Liver (tissue), 9 donors: ENCODE results near the gene SPATA4. TPM values are rescaled to one million over a fixed set of nuclear protein-coding genes. Genes with fewer than 3 reads are reported as not detected.

Experiments
- DNase-seq: peaks from one replicate; pipeline ENCODE4 v3.0.0-alpha.2; 2017; ENCODE audit warnings: low spot score
- H3K27ac ChIP-seq, 2 donors: one replicate each; pipeline ENCODE4 v1.7.0; 2013; ENCODE audit warnings: inconsistent platforms in 2 of 2, low read length in 2 of 2, control low read depth in 1 of 2, low read depth in 1 of 2, mild to moderate bottlenecking in 1 of 2
- H3K27me3 ChIP-seq, 4 donors: one replicate each; pipeline versions ENCODE4 v1.6.1 to v1.7.0; 2013; ENCODE audit warnings: low read length in 3 of 4, inconsistent platforms in 1 of 4, mild to moderate bottlenecking in 1 of 4, moderate library complexity in 1 of 4; ENCODE audit not compliant: control insufficient read depth in 4 of 4, insufficient read depth in 4 of 4
- H3K36me3 ChIP-seq, 4 donors: one replicate each; pipeline versions ENCODE4 v1.6.1 to v1.7.0; 2013; ENCODE audit warnings: low read length in 3 of 4, mild to moderate bottlenecking in 3 of 4, low read depth in 1 of 4, moderate library complexity in 1 of 4; ENCODE audit not compliant: control insufficient read depth in 4 of 4, insufficient read depth in 3 of 4
- H3K4me1 ChIP-seq, 4 donors: one replicate each; pipeline versions ENCODE4 v1.6.1 to v1.7.0; 2013; ENCODE audit warnings: low read length in 3 of 4, mild to moderate bottlenecking in 3 of 4, moderate library complexity in 1 of 4; ENCODE audit not compliant: control insufficient read depth in 4 of 4, insufficient read depth in 4 of 4
- H3K4me3 ChIP-seq, 3 donors: one replicate each; pipeline versions ENCODE4 v1.6.1 to v1.7.0; 2013; ENCODE audit warnings: low read length in 3 of 3, control low read depth in 1 of 3, low read depth in 1 of 3, mild to moderate bottlenecking in 1 of 3
- H3K9ac ChIP-seq, 2 donors: one replicate each; pipeline ENCODE4 v1.7.0; 2013; ENCODE audit warnings: low read length in 2 of 2, mild to moderate bottlenecking in 2 of 2, moderate library complexity in 2 of 2, control low read depth in 1 of 2, low read depth in 1 of 2
- H3K9me3 ChIP-seq, 4 donors: one replicate each; pipeline versions ENCODE4 v1.6.1 to v1.7.0; 2013; ENCODE audit warnings: low read length in 3 of 4; ENCODE audit not compliant: control insufficient read depth in 4 of 4
- EGR1 ChIP-seq, 2 donors: IDR thresholded peaks; 2 replicates each; pipeline ENCODE4 v1.6.1; 2016 to 2018; ENCODE audit warnings: antibody characterized with exemption in 2 of 2, low read depth in 2 of 2
- FOXA1 ChIP-seq: IDR thresholded peaks from 2 replicates; pipeline ENCODE4 v1.6.1; 2016; ENCODE audit warnings: antibody characterized with exemption
- FOXA2 ChIP-seq: IDR thresholded peaks from 2 replicates; pipeline ENCODE4 v1.6.1; 2016; ENCODE audit warnings: antibody characterized with exemption
- GABPA ChIP-seq, 2 donors: IDR thresholded peaks in 1 of 2; conservative IDR thresholded peaks in 1 of 2; 2 replicates each; pipeline ENCODE4 v1.6.1; 2016; ENCODE audit warnings: antibody characterized with exemption in 2 of 2, mild to moderate bottlenecking in 1 of 2, moderate library complexity in 1 of 2
- HNF4A ChIP-seq, 2 donors: conservative IDR thresholded peaks; 2 replicates each; pipeline ENCODE4 v1.6.1; 2016; ENCODE audit warnings: antibody characterized with exemption in 2 of 2, mild to moderate bottlenecking in 2 of 2
- HNF4G ChIP-seq: IDR thresholded peaks from 2 replicates; pipeline ENCODE4 v1.6.1; 2016; ENCODE audit warnings: antibody characterized with exemption
- JUND ChIP-seq, 2 donors: IDR thresholded peaks; 2 replicates each; pipeline ENCODE4 v1.6.1; 2016; ENCODE audit warnings: antibody characterized with exemption in 2 of 2
- NR2F2 ChIP-seq: IDR thresholded peaks from 2 replicates; pipeline ENCODE4 v1.6.1; 2016; ENCODE audit warnings: antibody characterized with exemption
- RAD21 ChIP-seq, 2 donors: IDR thresholded peaks; 2 replicates each; pipeline ENCODE4 v1.6.1; 2016; ENCODE audit warnings: antibody characterized with exemption in 2 of 2, mild to moderate bottlenecking in 2 of 2
- RXRA ChIP-seq, 2 donors: IDR thresholded peaks; 2 replicates each; pipeline ENCODE4 v1.6.1; 2017 to 2018; ENCODE audit warnings: antibody characterized with exemption in 2 of 2, mild to moderate bottlenecking in 1 of 2
- SP1 ChIP-seq: IDR thresholded peaks from 2 replicates; pipeline ENCODE4 v1.6.1; 2018; ENCODE audit warnings: antibody characterized with exemption, mild to moderate bottlenecking
- TAF1 ChIP-seq: conservative IDR thresholded peaks from 2 replicates; pipeline ENCODE4 v1.6.1; 2016; ENCODE audit warnings: antibody characterized with exemption, mild to moderate bottlenecking
- YY1 ChIP-seq: IDR thresholded peaks from 2 replicates; pipeline ENCODE4 v1.6.1; 2016; ENCODE audit warnings: antibody characterized with exemption, mild to moderate bottlenecking
- whole genome bisulfite sequencing: extraction: QIAGEN DNeasy Blood & Tissue Kit; methylation state at CpG from one replicate; pipeline ENCODE4 v1.1.7; 2013; 5-methylcytosine and 5-hydroxymethylcytosine counted together
- polyA plus RNA-seq, 2 donors: library from polyadenylated mRNA; stranded (reverse) in 1 of 2; unstranded in 1 of 2; fragments of 200-250 nt in 1 of 2; fragments of >200 nt in 1 of 2; fragmentation: Nextera tagmentation in 1 of 2; extraction: Ambion mirVana in 1 of 2; gene quantifications; one replicate each; pipeline versions ENCODE4 v1.2.1 to v1.2.3, GENCODE V29; 2013 to 2015
- total RNA-seq, 2 donors: library from RNA; depleted of rRNA; stranded (reverse); fragments of >200 nt; gene quantifications; one replicate each; pipeline ENCODE4 v1.2.3, GENCODE V29; 2014
- TF ChIP-seq, protein P1 (sequence below): fragments of 150-350 bp; IDR thresholded peaks from 2 replicates; pipeline ENCODE4 v1.5.1; 2017; ENCODE audit warnings: improper control_type of control experiment, low read depth, low read length; ENCODE audit not compliant: missing input control
- TF ChIP-seq, protein P2 (sequence below): IDR thresholded peaks from 2 replicates; pipeline ENCODE4 v1.6.1; 2016; ENCODE audit warnings: antibody characterized with exemption, mild to moderate bottlenecking
- TF ChIP-seq, protein P3 (sequence below): IDR thresholded peaks from 2 replicates; pipeline ENCODE4 v1.6.1; 2016; ENCODE audit warnings: antibody characterized with exemption
- TF ChIP-seq, protein P4 (sequence below): IDR thresholded peaks from 2 replicates; pipeline ENCODE4 v1.6.1; 2016; ENCODE audit warnings: antibody characterized with exemption
- TF ChIP-seq, protein P5 (sequence below): IDR thresholded peaks from 2 replicates; pipeline ENCODE4 v1.6.1; 2016; ENCODE audit warnings: antibody characterized with exemption
- donor health status: healthy.
- donor health status: healthy.
- donor health status: healthy.
- donor health status: healthy.
- donor health status: healthy.

SPATA4 gene
- total and polyA plus RNA-seq, 4 donors = 0.14 TPM; not detected in 3

GRCh38 chr4:176229645-176230044 is 34.3 kb upstream of the SPATA4 start (continued):
- TF ChIP-seq, protein P1, sequence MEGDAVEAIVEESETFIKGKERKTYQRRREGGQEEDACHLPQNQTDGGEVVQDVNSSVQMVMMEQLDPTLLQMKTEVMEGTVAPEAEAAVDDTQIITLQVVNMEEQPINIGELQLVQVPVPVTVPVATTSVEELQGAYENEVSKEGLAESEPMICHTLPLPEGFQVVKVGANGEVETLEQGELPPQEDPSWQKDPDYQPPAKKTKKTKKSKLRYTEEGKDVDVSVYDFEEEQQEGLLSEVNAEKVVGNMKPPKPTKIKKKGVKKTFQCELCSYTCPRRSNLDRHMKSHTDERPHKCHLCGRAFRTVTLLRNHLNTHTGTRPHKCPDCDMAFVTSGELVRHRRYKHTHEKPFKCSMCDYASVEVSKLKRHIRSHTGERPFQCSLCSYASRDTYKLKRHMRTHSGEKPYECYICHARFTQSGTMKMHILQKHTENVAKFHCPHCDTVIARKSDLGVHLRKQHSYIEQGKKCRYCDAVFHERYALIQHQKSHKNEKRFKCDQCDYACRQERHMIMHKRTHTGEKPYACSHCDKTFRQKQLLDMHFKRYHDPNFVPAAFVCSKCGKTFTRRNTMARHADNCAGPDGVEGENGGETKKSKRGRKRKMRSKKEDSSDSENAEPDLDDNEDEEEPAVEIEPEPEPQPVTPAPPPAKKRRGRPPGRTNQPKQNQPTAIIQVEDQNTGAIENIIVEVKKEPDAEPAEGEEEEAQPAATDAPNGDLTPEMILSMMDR = no peak

DNA sequence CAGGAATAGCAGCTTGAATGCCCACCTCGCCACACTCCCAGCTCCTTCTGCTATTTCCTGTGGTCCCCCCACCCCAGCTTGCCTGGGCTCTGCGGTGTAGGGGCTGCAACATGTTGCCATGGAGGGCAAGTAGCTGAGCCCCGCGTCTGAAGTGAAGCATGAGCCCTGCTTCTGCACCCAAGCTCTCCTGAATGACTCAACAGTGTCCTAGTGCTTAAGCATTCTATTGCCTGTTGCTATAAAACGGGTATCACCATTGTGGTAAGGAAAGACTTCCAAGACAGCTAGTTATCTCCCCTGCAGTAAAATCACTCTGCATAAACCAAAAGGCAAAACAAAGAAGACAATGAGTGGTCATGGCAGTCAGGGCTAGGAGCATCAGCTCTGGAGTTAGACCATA is 31.4 kb upstream of the SPATA4 start:
- no peak overlapping the region for H3K27ac ChIP-seq
- H3K36me3 ChIP-seq = no peaks in the 10 kb centered on the region
- DNase-seq = no peak
- H3K9ac ChIP-seq = no peak overlapping the region
- no peak overlapping the region for H3K4me3 ChIP-seq
- no peaks in the 10 kb centered on the region for H3K4me1 ChIP-seq
- TF ChIP-seq EGR1 (IDR thresholded peaks at IDR 0.05; ENCODE audit: low read depth in 2 of 2) (no peak), YY1 (no peak), RAD21 (IDR thresholded peaks at IDR 0.05) (no peak), HNF4G (no peak), GABPA (IDR thresholded peaks at IDR 0.05 in 1 of 2, conservative IDR thresholded peaks at IDR 0.05 in 1 of 2) (no peak), NR2F2 (no peak), RXRA (IDR thresholded peaks at IDR 0.05) (no peak), HNF4A (conservative IDR thresholded peaks at IDR 0.05) (no peak), SP1 (no peak), JUND (IDR thresholded peaks at IDR 0.05) (no peak), FOXA1 (no peak), TAF1 (no peak), FOXA2 (no peak)
- TF ChIP-seq, protein P2, sequence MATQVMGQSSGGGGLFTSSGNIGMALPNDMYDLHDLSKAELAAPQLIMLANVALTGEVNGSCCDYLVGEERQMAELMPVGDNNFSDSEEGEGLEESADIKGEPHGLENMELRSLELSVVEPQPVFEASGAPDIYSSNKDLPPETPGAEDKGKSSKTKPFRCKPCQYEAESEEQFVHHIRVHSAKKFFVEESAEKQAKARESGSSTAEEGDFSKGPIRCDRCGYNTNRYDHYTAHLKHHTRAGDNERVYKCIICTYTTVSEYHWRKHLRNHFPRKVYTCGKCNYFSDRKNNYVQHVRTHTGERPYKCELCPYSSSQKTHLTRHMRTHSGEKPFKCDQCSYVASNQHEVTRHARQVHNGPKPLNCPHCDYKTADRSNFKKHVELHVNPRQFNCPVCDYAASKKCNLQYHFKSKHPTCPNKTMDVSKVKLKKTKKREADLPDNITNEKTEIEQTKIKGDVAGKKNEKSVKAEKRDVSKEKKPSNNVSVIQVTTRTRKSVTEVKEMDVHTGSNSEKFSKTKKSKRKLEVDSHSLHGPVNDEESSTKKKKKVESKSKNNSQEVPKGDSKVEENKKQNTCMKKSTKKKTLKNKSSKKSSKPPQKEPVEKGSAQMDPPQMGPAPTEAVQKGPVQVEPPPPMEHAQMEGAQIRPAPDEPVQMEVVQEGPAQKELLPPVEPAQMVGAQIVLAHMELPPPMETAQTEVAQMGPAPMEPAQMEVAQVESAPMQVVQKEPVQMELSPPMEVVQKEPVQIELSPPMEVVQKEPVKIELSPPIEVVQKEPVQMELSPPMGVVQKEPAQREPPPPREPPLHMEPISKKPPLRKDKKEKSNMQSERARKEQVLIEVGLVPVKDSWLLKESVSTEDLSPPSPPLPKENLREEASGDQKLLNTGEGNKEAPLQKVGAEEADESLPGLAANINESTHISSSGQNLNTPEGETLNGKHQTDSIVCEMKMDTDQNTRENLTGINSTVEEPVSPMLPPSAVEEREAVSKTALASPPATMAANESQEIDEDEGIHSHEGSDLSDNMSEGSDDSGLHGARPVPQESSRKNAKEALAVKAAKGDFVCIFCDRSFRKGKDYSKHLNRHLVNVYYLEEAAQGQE = no peak
- TF ChIP-seq, protein P1 = no peak
- TF ChIP-seq, protein P3, sequence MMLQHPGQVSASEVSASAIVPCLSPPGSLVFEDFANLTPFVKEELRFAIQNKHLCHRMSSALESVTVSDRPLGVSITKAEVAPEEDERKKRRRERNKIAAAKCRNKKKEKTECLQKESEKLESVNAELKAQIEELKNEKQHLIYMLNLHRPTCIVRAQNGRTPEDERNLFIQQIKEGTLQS = no peak
- TF ChIP-seq, protein P4, sequence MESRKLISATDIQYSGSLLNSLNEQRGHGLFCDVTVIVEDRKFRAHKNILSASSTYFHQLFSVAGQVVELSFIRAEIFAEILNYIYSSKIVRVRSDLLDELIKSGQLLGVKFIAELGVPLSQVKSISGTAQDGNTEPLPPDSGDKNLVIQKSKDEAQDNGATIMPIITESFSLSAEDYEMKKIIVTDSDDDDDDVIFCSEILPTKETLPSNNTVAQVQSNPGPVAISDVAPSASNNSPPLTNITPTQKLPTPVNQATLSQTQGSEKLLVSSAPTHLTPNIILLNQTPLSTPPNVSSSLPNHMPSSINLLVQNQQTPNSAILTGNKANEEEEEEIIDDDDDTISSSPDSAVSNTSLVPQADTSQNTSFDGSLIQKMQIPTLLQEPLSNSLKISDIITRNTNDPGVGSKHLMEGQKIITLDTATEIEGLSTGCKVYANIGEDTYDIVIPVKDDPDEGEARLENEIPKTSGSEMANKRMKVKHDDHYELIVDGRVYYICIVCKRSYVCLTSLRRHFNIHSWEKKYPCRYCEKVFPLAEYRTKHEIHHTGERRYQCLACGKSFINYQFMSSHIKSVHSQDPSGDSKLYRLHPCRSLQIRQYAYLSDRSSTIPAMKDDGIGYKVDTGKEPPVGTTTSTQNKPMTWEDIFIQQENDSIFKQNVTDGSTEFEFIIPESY = no peak
- TF ChIP-seq, protein P5, sequence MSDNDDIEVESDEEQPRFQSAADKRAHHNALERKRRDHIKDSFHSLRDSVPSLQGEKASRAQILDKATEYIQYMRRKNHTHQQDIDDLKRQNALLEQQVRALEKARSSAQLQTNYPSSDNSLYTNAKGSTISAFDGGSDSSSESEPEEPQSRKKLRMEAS = no peak
- 69% methylated on average over 5 of the region's 5 CpGs for WGBS
- no peaks in the 10 kb centered on the region for H3K27me3 ChIP-seq
- H3K9me3 ChIP-seq = no peaks in the 10 kb centered on the region
